Endothelial cell of umbilical vein (primary cell): ENCODE measurements around the gene LHX2. TPM values are rescaled to one million over a fixed set of nuclear protein-coding genes. Genes with fewer than 3 reads are reported as not detected.
A peak's percentile ranks its signal among the peaks of the same experiment; 100 is the strongest.

Experiments used
- BruUV-seq: library from RNA; stranded (reverse); fragments of 400-500 nt; replicated peaks from 2 replicates; lab custom pipeline; 2021; lab: Mats Ljungman, UMichigan
- CTCF ChIA-PET: fragments of 300-600, 350-600 bp; sonication (Branson Sonifier 250); formaldehyde crosslinking; loops from one replicate; lab custom pipeline; 2021; ENCODE audit warnings: antibody characterized with exemption, inconsistent platforms; lab: Charles Lee
- POLR2A ChIA-PET: fragments of 300-600, 350-600 bp; sonication (Branson Sonifier 250); formaldehyde crosslinking; loops from one replicate; lab custom pipeline; 2021; ENCODE audit warnings: antibody characterized with exemption, inconsistent platforms; lab: Charles Lee
- DNase-seq: peaks from one replicate; pipeline ENCODE4 v3.0.0-alpha.2; 2011; ENCODE audit warnings: low read depth, low spot score
- FAIRE-seq: peaks from 2 replicates; lab custom pipeline; 2011; peaks lifted over from hg19 to GRCh38; lab: Jason Lieb, UNC
- H2AFZ ChIP-seq: 2 replicates; pipeline ENCODE4 v1.6.0; 2012; ENCODE audit warnings: low read depth, low read length, control low read depth, inconsistent platforms
- H3K27ac ChIP-seq: 2 replicates; pipeline ENCODE4 v1.5.1; 2011; ENCODE audit warnings: low read depth, mild to moderate bottlenecking, control low read depth, low read length, moderate library complexity; ENCODE audit not compliant: insufficient read depth
- H3K27me3 ChIP-seq, 2 experiments: 2 replicates each; pipeline versions ENCODE4 v1.6.0 to v1.6.1; 2011; ENCODE audit warnings: low read length in 2 of 2, mixed read lengths in 1 of 2; ENCODE audit not compliant: control insufficient read depth in 2 of 2, insufficient read depth in 2 of 2
- H3K36me3 ChIP-seq, 2 experiments: 2 replicates in 1 of 2; 3 replicates in 1 of 2; pipeline ENCODE4 v1.5.1; 2011; ENCODE audit warnings: low read length in 2 of 2, mild to moderate bottlenecking in 1 of 2, moderate library complexity in 1 of 2; ENCODE audit not compliant: control insufficient read depth in 2 of 2, insufficient read depth in 2 of 2; ENCODE audit errors: extremely low read depth in 1 of 2
- H3K4me1 ChIP-seq: 3 replicates; pipeline ENCODE4 v1.5.1; 2011; ENCODE audit warnings: mild to moderate bottlenecking, low read length; ENCODE audit not compliant: control insufficient read depth, insufficient read depth; ENCODE audit errors: extremely low read depth
- H3K4me2 ChIP-seq: 2 replicates; pipeline ENCODE4 v1.6.1; 2011; ENCODE audit warnings: low read length, control low read depth, mixed read lengths; ENCODE audit not compliant: insufficient read depth
- H3K4me3 ChIP-seq, 3 experiments: fragments of 200-600 bp in 1 of 3; sonication (generic), shearing (Covaris generic) in 1 of 3; replicated peaks in 1 of 3; 2 replicates each; pipeline ENCODE4 v1.5.1; 2011 to 2016; ENCODE audit warnings: control low read depth in 3 of 3, low read length in 3 of 3, mild to moderate bottlenecking in 2 of 3, inconsistent platforms in 1 of 3, low read depth in 1 of 3, moderate library complexity in 1 of 3; ENCODE audit not compliant: insufficient read depth in 1 of 3
- H3K79me2 ChIP-seq: 2 replicates; pipeline ENCODE4 v1.6.0; 2012; ENCODE audit warnings: low read length, inconsistent platforms; ENCODE audit not compliant: control insufficient read depth, insufficient read depth
- H3K9ac ChIP-seq: replicated peaks from 2 replicates; pipeline ENCODE3; 2011; ENCODE audit warnings: low read length, control low read depth; ENCODE audit not compliant: insufficient read depth; ENCODE audit errors: extremely low read depth
- H3K9me1 ChIP-seq: replicated peaks from 3 replicates; pipeline ENCODE4 v1.6.0; 2011; ENCODE audit warnings: mild to moderate bottlenecking, low read length; ENCODE audit not compliant: control insufficient read depth, insufficient read depth; ENCODE audit errors: extremely low read depth
- H3K9me3 ChIP-seq: replicated peaks from 2 replicates; pipeline ENCODE4 v1.5.1; 2012; ENCODE audit warnings: low read length, inconsistent platforms; ENCODE audit not compliant: control insufficient read depth, insufficient read depth
- H4K20me1 ChIP-seq: replicated peaks from 2 replicates; pipeline ENCODE3; 2011; ENCODE audit warnings: mild to moderate bottlenecking, low read length; ENCODE audit not compliant: control insufficient read depth, insufficient read depth; ENCODE audit errors: extremely low read depth
- EZH2 ChIP-seq: IDR thresholded peaks from 2 replicates; pipeline ENCODE4 v1.6.1; 2012; ENCODE audit warnings: borderline replicate concordance, low read depth, mild to moderate bottlenecking, moderate library complexity, low read length, inconsistent platforms; ENCODE audit not compliant: severe bottlenecking
- FOS ChIP-seq: IDR thresholded peaks from 2 replicates; pipeline ENCODE4 v1.6.1; 2011; ENCODE audit warnings: mild to moderate bottlenecking, low read length, moderate library complexity, borderline replicate concordance; ENCODE audit not compliant: insufficient read depth
- GATA2 ChIP-seq: IDR thresholded peaks from 2 replicates; pipeline ENCODE4 v1.7.0; 2011; ENCODE audit warnings: low read depth, mild to moderate bottlenecking, moderate library complexity, mixed read lengths, low read length; ENCODE audit not compliant: insufficient read length, insufficient read depth
- JUN ChIP-seq: IDR thresholded peaks from 2 replicates; pipeline ENCODE4 v1.6.1; 2011; ENCODE audit warnings: borderline replicate concordance, low read depth; ENCODE audit not compliant: insufficient read length, insufficient read depth
- MYC ChIP-seq: IDR thresholded peaks from one replicate; pipeline ENCODE4 v1.6.1; 2011; ENCODE audit warnings: mild to moderate bottlenecking, low read depth, low read length
- POLR2A ChIP-seq: IDR thresholded peaks from 2 replicates; pipeline ENCODE4 v1.6.1; 2012; ENCODE audit warnings: low read depth, mild to moderate bottlenecking, control low read depth, low read length
- POLR2AphosphoS5 ChIP-seq: IDR thresholded peaks from 2 replicates; pipeline ENCODE4 v1.6.1; 2012; ENCODE audit warnings: low read depth, mild to moderate bottlenecking, control low read depth, low read length, moderate library complexity; ENCODE audit not compliant: insufficient read depth
- dilution Hi-C: fragments of 300-500 bp; cut with MboI; formaldehyde crosslinking; loops from one replicate; pipeline ENCODE4 v1.15.0; 2019; ENCODE audit warnings: low sequenced_read_pairs; ENCODE audit not compliant: extremely low pct_ligation_motif_present
- intact Hi-C: fragments of 100-400 bp; cut with micrococcal nuclease; formaldehyde crosslinking; loops from one replicate; pipeline ENCODE4 v1.10.0; 2022
- polyA plus RNA-seq, 4 experiments: library from polyadenylated mRNA; depleted of rRNA in 3 of 4; stranded (reverse) in 3 of 4; unstranded in 1 of 4; fragments of >200 nt; gene quantifications; 2 replicates each; pipeline versions ENCODE4 v1.2.1 to v1.2.3, GENCODE V29; 2011 to 2012; ENCODE audit warnings: missing spikeins in 1 of 4
- total RNA-seq: library from RNA; stranded (reverse); gene quantifications from 2 replicates; pipeline ENCODE4 v1.2.3, GENCODE V29; 2021
- TF ChIP-seq, protein P1 (sequence below): IDR thresholded peaks from 2 replicates; pipeline ENCODE4 v1.6.1; 2011; ENCODE audit not compliant: insufficient read depth, insufficient read length
- TF ChIP-seq, protein P2 (sequence below), 2 donors: IDR thresholded peaks; 1 replicate in 1 of 2; 2 replicates in 1 of 2; pipeline ENCODE4 v1.5.1; 2011; ENCODE audit warnings: low read length in 2 of 2, mild to moderate bottlenecking in 2 of 2, moderate library complexity in 2 of 2, control low read depth in 1 of 2, inconsistent platforms in 1 of 2, low read depth in 1 of 2; ENCODE audit not compliant: insufficient read depth in 1 of 2; ENCODE audit errors: extremely low read depth in 1 of 2

LHX2 gene
- total and polyA plus RNA-seq, 2 donors (not counting 3 experiments of a cell fraction or from before 2014, with no cell fraction given): not detected

GRCh38 chr9:124079176-124079925 is 67.8 kb downstream of the LHX2 start:
- Histone ChIP-seq H3K9me3 (no peaks in the 10 kb centered on the region), H3K4me2 (peak overlapping the region; percentile 71), H3K4me1 (peaks cover 22% of the 10 kb centered on the region), H3K79me2 (no peaks in the 10 kb centered on the region), H4K20me1 (no peaks in the 10 kb centered on the region), H3K27ac (peak overlapping the region; percentile 47), H3K27me3 (no peaks in the 10 kb centered on the region), H3K36me3 (no peaks in the 10 kb centered on the region), H2AFZ (no peak overlapping the region), H3K4me3 (no peak overlapping the region), H3K9me1 (no peaks in the 10 kb centered on the region), H3K9ac (peak overlapping the region; percentile 41)
- FAIRE-seq (no peak), DNase-seq (peak; percentile 33)
- intact Hi-C loops (loop anchor here (2.0 kb wide), 1 partner anchor 33 kb away; no protein-coding TSS in a partner anchor), dilution Hi-C loops (no loop called here)
- ChIA-PET POLR2A (interaction anchor here (0.5 kb wide), 1 partner anchor 374 kb away, joined by 3 read pairs; no protein-coding TSS in a partner anchor), CTCF (interaction anchor here (1.4 to 1.9 kb wide), 2 partner anchors 39 to 535 kb away, joined by 5 to 7 read pairs; no protein-coding TSS in a partner anchor)
- no TSS peak for BruUV-seq
- TF ChIP-seq JUN: peak; percentile 38
- TF ChIP-seq, protein P1, sequence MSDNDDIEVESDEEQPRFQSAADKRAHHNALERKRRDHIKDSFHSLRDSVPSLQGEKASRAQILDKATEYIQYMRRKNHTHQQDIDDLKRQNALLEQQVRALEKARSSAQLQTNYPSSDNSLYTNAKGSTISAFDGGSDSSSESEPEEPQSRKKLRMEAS: no peak

- BruUV-seq: no TSS peak
- FAIRE-seq: no peak
- CTCF ChIA-PET: interaction anchor here (0.7 kb wide), 1 partner anchor 44 kb away, joined by 4 read pairs; no protein-coding TSS in a partner anchor
- H3K4me1 ChIP-seq: peaks cover 21% of the 10 kb centered on the region
- TF ChIP-seq FOS: no peak
- TF ChIP-seq EZH2: no peak
- TF ChIP-seq JUN: no peak
- TF ChIP-seq, protein P2, sequence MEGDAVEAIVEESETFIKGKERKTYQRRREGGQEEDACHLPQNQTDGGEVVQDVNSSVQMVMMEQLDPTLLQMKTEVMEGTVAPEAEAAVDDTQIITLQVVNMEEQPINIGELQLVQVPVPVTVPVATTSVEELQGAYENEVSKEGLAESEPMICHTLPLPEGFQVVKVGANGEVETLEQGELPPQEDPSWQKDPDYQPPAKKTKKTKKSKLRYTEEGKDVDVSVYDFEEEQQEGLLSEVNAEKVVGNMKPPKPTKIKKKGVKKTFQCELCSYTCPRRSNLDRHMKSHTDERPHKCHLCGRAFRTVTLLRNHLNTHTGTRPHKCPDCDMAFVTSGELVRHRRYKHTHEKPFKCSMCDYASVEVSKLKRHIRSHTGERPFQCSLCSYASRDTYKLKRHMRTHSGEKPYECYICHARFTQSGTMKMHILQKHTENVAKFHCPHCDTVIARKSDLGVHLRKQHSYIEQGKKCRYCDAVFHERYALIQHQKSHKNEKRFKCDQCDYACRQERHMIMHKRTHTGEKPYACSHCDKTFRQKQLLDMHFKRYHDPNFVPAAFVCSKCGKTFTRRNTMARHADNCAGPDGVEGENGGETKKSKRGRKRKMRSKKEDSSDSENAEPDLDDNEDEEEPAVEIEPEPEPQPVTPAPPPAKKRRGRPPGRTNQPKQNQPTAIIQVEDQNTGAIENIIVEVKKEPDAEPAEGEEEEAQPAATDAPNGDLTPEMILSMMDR (IDR thresholded peaks at IDR 0.05; ENCODE audit: extremely low read depth in 1 of 2, insufficient read depth in 1 of 2, low read depth in 1 of 2, low read length in 2 of 2): no peak
- TF ChIP-seq GATA2: no peak
- TF ChIP-seq MYC: no peak
- TF ChIP-seq POLR2A: no peak
- TF ChIP-seq, protein P1: no peak
- no peak for TF ChIP-seq POLR2AphosphoS5
- dilution Hi-C loops: no loop called here
- no peak for DNase-seq
- H2AFZ ChIP-seq: no peak overlapping the region
- POLR2A ChIA-PET: no interaction called here
- no peak overlapping the region for H3K4me3 ChIP-seq
- H3K4me2 ChIP-seq: no peak overlapping the region
- no peaks in the 10 kb centered on the region for H4K20me1 ChIP-seq
- no peak overlapping the region for H3K27ac ChIP-seq
- H3K36me3 ChIP-seq: no peaks in the 10 kb centered on the region
- intact Hi-C loops: no loop called here
- no peaks in the 10 kb centered on the region for H3K9me1 ChIP-seq
- no peaks in the 10 kb centered on the region for H3K9me3 ChIP-seq
- no peak overlapping the region for H3K9ac ChIP-seq
- peaks cover 7 to 14% of the 10 kb centered on the region in 2 experiments for H3K27me3 ChIP-seq
- no peaks in the 10 kb centered on the region for H3K79me2 ChIP-seq
Observed at GRCh38 chr9:124082622-124083021, 71.1 kb downstream of the LHX2 start.
